AG10803 (cell line): Measurements from ENCODE around the gene CDC42BPB.
A peak's percentile ranks its signal among the peaks of the same experiment; 100 is the strongest.

Experiments
- DNase-seq: peaks from one replicate; pipeline ENCODE4 v3.0.0; 2010; ENCODE audit warnings: low read depth
- H3K4me3 ChIP-seq: 2 replicates; pipeline ENCODE4 v1.5.1; 2011; ENCODE audit warnings: mild to moderate bottlenecking, low read length, control low read depth
- CTCF ChIP-seq: conservative IDR thresholded peaks from 2 replicates; pipeline ENCODE4 v1.5.1; 2011; ENCODE audit warnings: mild to moderate bottlenecking, low read length, control low read depth, inconsistent platforms

The CDC42BPB gene

GRCh38 chr14:103059556-103059955 is 2.2 kb upstream of the CDC42BPB start:
- H3K4me3 ChIP-seq = peak overlapping the region; percentile 12; the same call in 1 of the 2 replicates
- no peak for DNase-seq
- TF ChIP-seq CTCF = no peak

- DNase-seq = peak; percentile 11
- peak overlapping the region; percentile 82 for H3K4me3 ChIP-seq
- TF ChIP-seq CTCF = no peak
These were observed 1.1 kb upstream of the CDC42BPB start for GRCh38 chr14:103058164-103059055.

GRCh38 chr14:103057028-103057371 is 349 bp downstream of the CDC42BPB start:
- DNase-seq = peak; percentile 19
- no peak for TF ChIP-seq CTCF
- peak overlapping the region; percentile 93 for H3K4me3 ChIP-seq

- H3K4me3 ChIP-seq = peak overlapping the region; percentile 93
- no peak for TF ChIP-seq CTCF
- peak; percentile 64 for DNase-seq
These were observed 874 bp downstream of the CDC42BPB start for GRCh38 chr14:103056322-103057027.

- no peak for TF ChIP-seq CTCF
- H3K4me3 ChIP-seq = peak overlapping the region; percentile 93
- peak; percentile 9 for DNase-seq
These were observed 1.7 kb downstream of the CDC42BPB start for GRCh38 chr14:103055695-103056094.

GRCh38 chr14:103052407-103052806 is 4.9 kb downstream of the CDC42BPB start:
- no peak for TF ChIP-seq CTCF
- H3K4me3 ChIP-seq = no peak overlapping the region
- DNase-seq = no peak
